Right renal pelvis (tissue), 4 donors: ENCODE measurements around the gene PHOX2A. TPM values are rescaled to one million over a fixed set of nuclear protein-coding genes. Genes with fewer than 3 reads are reported as not detected.

ENCODE experiments used
- DNase-seq, 4 donors: peaks; one replicate each; pipeline ENCODE4 v3.0.0-alpha.2; 2013; ENCODE audit warnings: low read depth in 4 of 4, low spot score in 3 of 4, missing footprints in 1 of 4
- polyA plus RNA-seq, 4 donors: library from polyadenylated mRNA; unstranded; fragments of 120-200 nt; gene quantifications; one replicate each; pipeline ENCODE4 v1.2.1, GENCODE V29; 2013; ENCODE audit not compliant: insufficient read length in 4 of 4

PHOX2A gene
- polyA plus RNA-seq, 4 donors, result 0.49 TPM; not detected in 3

- no peak for DNase-seq
Observed at GRCh38 chr11:72235351-72236057, 8.5 kb downstream of the PHOX2A start.

GRCh38 chr11:72234920-72235319 is 9.1 kb downstream of the PHOX2A start:
- no peak for DNase-seq

- DNase-seq, result no peak
Observed at GRCh38 chr11:72234514-72234830, 9.5 kb downstream of the PHOX2A start.

GRCh38 chr11:72233773-72234513 is 10.0 kb downstream of the PHOX2A start:
- DNase-seq, result no peak

- DNase-seq, result no peak
Observed at GRCh38 chr11:72233056-72233772, 10.8 kb downstream of the PHOX2A start.

- DNase-seq, result no peak
Observed at GRCh38 chr11:72232260-72233055, 11.5 kb downstream of the PHOX2A start.

- no peak for DNase-seq
Observed at GRCh38 chr11:72231396-72232259, 12.3 kb downstream of the PHOX2A start.

- DNase-seq, result no peak
Observed at GRCh38 chr11:72230764-72231365, 13.1 kb downstream of the PHOX2A start.

- no peak for DNase-seq
Observed at GRCh38 chr11:72229925-72230763, 13.8 kb downstream of the PHOX2A start.

GRCh38 chr11:72229336-72229924 is 14.5 kb downstream of the PHOX2A start:
- no peak for DNase-seq

GRCh38 chr11:72228844-72229231 is 15.1 kb downstream of the PHOX2A start:
- DNase-seq, result no peak

GRCh38 chr11:72228229-72228843 is 15.6 kb downstream of the PHOX2A start:
- DNase-seq, result no peak

- no peak for DNase-seq
Observed at GRCh38 chr11:72227316-72228228, 16.4 kb downstream of the PHOX2A start.

- DNase-seq, result no peak
Observed at GRCh38 chr11:72226701-72227100, 17.3 kb downstream of the PHOX2A start.

GRCh38 chr11:72225411-72225951 is 18.5 kb downstream of the PHOX2A start:
- DNase-seq, result no peak
